Mesendoderm (in vitro differentiated cells): ENCODE results near the gene RGL1.

Source experiments
- DNase-seq: peaks from one replicate; pipeline ENCODE4 v3.0.0; 2013
- H2AK5ac ChIP-seq: 2 replicates; pipeline ENCODE4 v1.6.1; 2013; ENCODE audit warnings: low read length, inconsistent platforms
- H2BK120ac ChIP-seq: 2 replicates; pipeline ENCODE4 v1.6.1; 2013; ENCODE audit warnings: low read depth, mild to moderate bottlenecking, low read length, moderate library complexity, mixed read lengths
- H2BK15ac ChIP-seq: replicated peaks from 2 replicates; pipeline ENCODE4 v1.6.1; 2013; ENCODE audit warnings: low read depth, mild to moderate bottlenecking, moderate library complexity
- H2BK5ac ChIP-seq: 2 replicates; pipeline ENCODE4 v1.6.1; 2013; ENCODE audit warnings: low read length, inconsistent platforms
- H3K18ac ChIP-seq: 2 replicates; pipeline ENCODE4 v1.6.1; 2013; ENCODE audit warnings: mild to moderate bottlenecking, low read length, mixed read lengths
- H3K23ac ChIP-seq: one replicate; pipeline ENCODE4 v1.6.1; 2013; ENCODE audit warnings: low read length
- H3K27ac ChIP-seq: 2 replicates; pipeline ENCODE4 v1.5.1; 2013; ENCODE audit warnings: low read depth, mild to moderate bottlenecking, inconsistent platforms, low read length, moderate library complexity
- H3K27me3 ChIP-seq: 2 replicates; pipeline ENCODE4 v1.6.1; 2013; ENCODE audit warnings: low read length, control low read depth, mild to moderate bottlenecking, inconsistent platforms; ENCODE audit not compliant: insufficient read depth, poor library complexity
- H3K36me3 ChIP-seq: 2 replicates; pipeline ENCODE4 v1.6.1; 2013; ENCODE audit warnings: low read length, inconsistent platforms; ENCODE audit not compliant: control insufficient read depth, insufficient read depth
- H3K4ac ChIP-seq: one replicate; pipeline ENCODE4 v1.6.1; 2013; ENCODE audit warnings: low read depth, mild to moderate bottlenecking, low read length, moderate library complexity
- H3K4me1 ChIP-seq: 2 replicates; pipeline ENCODE4 v1.6.1; 2013; ENCODE audit warnings: low read depth, low read length, inconsistent platforms; ENCODE audit not compliant: control insufficient read depth
- H3K4me2 ChIP-seq: 2 replicates; pipeline ENCODE4 v1.6.1; 2013; ENCODE audit warnings: low read length
- H3K4me3 ChIP-seq: 2 replicates; pipeline ENCODE4 v1.5.1; 2013; ENCODE audit warnings: mild to moderate bottlenecking, low read length
- H3K56ac ChIP-seq: one replicate; pipeline ENCODE4 v1.6.1; 2013; ENCODE audit warnings: low read length
- H3K79me1 ChIP-seq: 2 replicates; pipeline ENCODE4 v1.6.1; 2013; ENCODE audit warnings: low read length, inconsistent platforms
- H3K79me2 ChIP-seq: 2 replicates; pipeline ENCODE4 v1.6.1; 2013; ENCODE audit warnings: mild to moderate bottlenecking, low read length; ENCODE audit not compliant: control insufficient read depth, insufficient read depth
- H3K9ac ChIP-seq: 2 replicates; pipeline ENCODE4 v1.6.1; 2013; ENCODE audit warnings: low read length, inconsistent platforms
- H4K5ac ChIP-seq: one replicate; pipeline ENCODE4 v1.6.1; 2013; ENCODE audit warnings: low read length
- H4K8ac ChIP-seq: one replicate; pipeline ENCODE4 v1.6.1; 2013; ENCODE audit warnings: low read depth, mild to moderate bottlenecking, control low read depth, low read length, moderate library complexity
- WGBS: extraction: QIAGEN DNeasy Blood & Tissue Kit; methylation state at CpG from one replicate; pipeline ENCODE4 v1.1.7; 2013; ENCODE audit warnings: low lambda C conversion rate, missing lambda C conversion rate; ENCODE audit not compliant: insufficient coverage; ENCODE audit errors: extremely low coverage; 5-methylcytosine and 5-hydroxymethylcytosine counted together

Gene RGL1

GRCh38 chr1:183792300-183792699, 12.6 kb upstream of the RGL1 start:
- no peaks in the 10 kb centered on the region for H3K36me3 ChIP-seq
- no peak overlapping the region for H3K23ac ChIP-seq
- no peaks in the 10 kb centered on the region for H3K27me3 ChIP-seq
- H3K56ac ChIP-seq: no peak overlapping the region
- no peak for DNase-seq
- H3K4me3 ChIP-seq: no peak overlapping the region
- H3K4me1 ChIP-seq: no peaks in the 10 kb centered on the region
- no peak overlapping the region for H3K27ac ChIP-seq
- no peak overlapping the region for H3K4me2 ChIP-seq
- H4K8ac ChIP-seq: no peak overlapping the region
- no peak overlapping the region for H3K9ac ChIP-seq
- H4K5ac ChIP-seq: no peak overlapping the region
- H2BK5ac ChIP-seq: no peak overlapping the region
- WGBS: no CpG with 5 or more reads among the region's 2 CpGs
- H2BK120ac ChIP-seq: no peak overlapping the region
- no peak overlapping the region for H2BK15ac ChIP-seq
- H3K18ac ChIP-seq: no peak overlapping the region
- H3K4ac ChIP-seq: no peak overlapping the region
- no peaks in the 10 kb centered on the region for H3K79me1 ChIP-seq
- no peak overlapping the region for H2AK5ac ChIP-seq
- no peaks in the 10 kb centered on the region for H3K79me2 ChIP-seq

- Histone ChIP-seq H2BK15ac (no peak overlapping the region), H4K8ac (no peak overlapping the region), H2AK5ac (no peak overlapping the region), H3K27me3 (no peaks in the 10 kb centered on the region), H3K23ac (no peak overlapping the region), H3K18ac (no peak overlapping the region), H3K4ac (no peak overlapping the region), H3K4me2 (no peak overlapping the region), H3K56ac (no peak overlapping the region), H4K5ac (no peak overlapping the region), H2BK5ac (no peak overlapping the region), H3K9ac (no peak overlapping the region), H3K79me1 (no peaks in the 10 kb centered on the region), H2BK120ac (no peak overlapping the region), H3K36me3 (no peaks in the 10 kb centered on the region), H3K4me3 (no peak overlapping the region), H3K79me2 (no peaks in the 10 kb centered on the region), H3K27ac (no peak overlapping the region), H3K4me1 (no peaks in the 10 kb centered on the region)
- DNase-seq: no peak
- WGBS: no CpG with 5 or more reads among the region's 1 CpG
Measured at GRCh38 chr1:183794088-183794487, 10.8 kb upstream of the RGL1 start.

- Histone ChIP-seq H3K9ac (no peak overlapping the region), H4K8ac (no peak overlapping the region)
Measured at GRCh38 chr1:183800449-183800848, 4.5 kb upstream of the RGL1 start.

GRCh38 chr1:183801649-183802048, 3.3 kb upstream of the RGL1 start:
- H3K79me2 ChIP-seq: no peaks in the 10 kb centered on the region
- H3K27ac ChIP-seq: no peak overlapping the region
- H3K4me2 ChIP-seq: no peak overlapping the region
- H2AK5ac ChIP-seq: no peak overlapping the region
- H3K56ac ChIP-seq: no peak overlapping the region
- no peak overlapping the region for H4K5ac ChIP-seq
- WGBS: no CpG with 5 or more reads among the region's 2 CpGs
- no peak overlapping the region for H3K18ac ChIP-seq
- no peak overlapping the region for H3K4ac ChIP-seq
- H2BK15ac ChIP-seq: no peak overlapping the region
- H3K27me3 ChIP-seq: no peaks in the 10 kb centered on the region
- H2BK120ac ChIP-seq: no peak overlapping the region
- no peak overlapping the region for H3K4me3 ChIP-seq
- no peak overlapping the region for H2BK5ac ChIP-seq
- peaks cover 3% of the 10 kb centered on the region for H3K4me1 ChIP-seq
- no peak overlapping the region for H3K9ac ChIP-seq
- no peaks in the 10 kb centered on the region for H3K36me3 ChIP-seq
- DNase-seq: no peak
- H4K8ac ChIP-seq: no peak overlapping the region
- no peaks in the 10 kb centered on the region for H3K79me1 ChIP-seq
- H3K23ac ChIP-seq: no peak overlapping the region

More at GRCh38 chr1:183800449-183800848, 4.5 kb upstream of the RGL1 start:
- H3K27ac ChIP-seq: no peak overlapping the region
- no peak overlapping the region for H3K4me2 ChIP-seq
- H3K56ac ChIP-seq: no peak overlapping the region
- no peak overlapping the region for H3K18ac ChIP-seq
- H2AK5ac ChIP-seq: no peak overlapping the region
- no peaks in the 10 kb centered on the region for H3K36me3 ChIP-seq
- no peaks in the 10 kb centered on the region for H3K27me3 ChIP-seq
- H2BK15ac ChIP-seq: no peak overlapping the region
- DNase-seq: no peak
- no peak overlapping the region for H4K5ac ChIP-seq
- H3K4me3 ChIP-seq: no peak overlapping the region
- H2BK5ac ChIP-seq: no peak overlapping the region
- no peaks in the 10 kb centered on the region for H3K4me1 ChIP-seq
- H3K23ac ChIP-seq: no peak overlapping the region
- H2BK120ac ChIP-seq: no peak overlapping the region
- H3K79me1 ChIP-seq: no peaks in the 10 kb centered on the region
- H3K4ac ChIP-seq: no peak overlapping the region
- no CpG with 5 or more reads among the region's 1 CpG for WGBS
- no peaks in the 10 kb centered on the region for H3K79me2 ChIP-seq

- no CpG with 5 or more reads among the region's 5 CpGs for WGBS
- Histone ChIP-seq H3K4ac (no peak overlapping the region), H3K27ac (no peak overlapping the region), H3K36me3 (no peaks in the 10 kb centered on the region), H3K9ac (no peak overlapping the region), H3K79me1 (no peaks in the 10 kb centered on the region), H2BK120ac (no peak overlapping the region), H2AK5ac (no peak overlapping the region), H3K79me2 (no peaks in the 10 kb centered on the region), H3K56ac (no peak overlapping the region), H3K4me2 (peak overlapping the region; percentile 79), H2BK15ac (no peak overlapping the region), H3K4me3 (no peak overlapping the region), H3K27me3 (no peaks in the 10 kb centered on the region), H3K23ac (no peak overlapping the region), H4K8ac (no peak overlapping the region), H3K18ac (no peak overlapping the region), H4K5ac (no peak overlapping the region), H3K4me1 (peaks cover 3% of the 10 kb centered on the region), H2BK5ac (no peak overlapping the region)
- DNase-seq: peak; percentile 51
Measured at GRCh38 chr1:183804387-183804786, 533 bp upstream of the RGL1 start.

GRCh38 chr1:183806125-183806524, 1.2 kb downstream of the RGL1 start:
- DNase-seq: no peak
- Histone ChIP-seq H3K56ac (peak overlapping the region; percentile 38), H3K4ac (no peak overlapping the region), H4K5ac (no peak overlapping the region), H3K4me2 (no peak overlapping the region), H4K8ac (no peak overlapping the region), H3K27me3 (no peaks in the 10 kb centered on the region), H3K9ac (peak overlapping the region; percentile 22), H2BK15ac (peak overlapping the region; percentile 29), H3K79me1 (no peaks in the 10 kb centered on the region), H3K4me3 (no peak overlapping the region), H2BK5ac (no peak overlapping the region), H3K36me3 (no peaks in the 10 kb centered on the region), H3K23ac (no peak overlapping the region), H3K79me2 (no peaks in the 10 kb centered on the region), H2BK120ac (peak overlapping the region; percentile 56), H3K18ac (peak overlapping the region; percentile 12), H2AK5ac (no peak overlapping the region), H3K4me1 (peaks cover 3% of the 10 kb centered on the region), H3K27ac (no peak overlapping the region)
- WGBS: no CpG with 5 or more reads among the region's 4 CpGs
